K562 (cell line): Measurements from ENCODE around the gene CNTD1. TPM values are rescaled to one million over a fixed set of nuclear protein-coding genes. Genes with fewer than 3 reads are reported as not detected.

Experiments
- ATF1 ChIP-seq, 2 experiments: fragments of 450-650 bp in 1 of 2; IDR thresholded peaks; 2 replicates each; pipeline ENCODE4 v1.6.1; 2016; ENCODE audit warnings: missing compliant biosample characterization in 1 of 2, missing genetic modification characterization in 1 of 2
- BCOR ChIP-seq: fragments of 450-650 bp; IDR thresholded peaks from 2 replicates; pipeline ENCODE4 v1.6.1; 2016
- CBFA2T2 ChIP-seq: fragments of 450-650 bp; conservative IDR thresholded peaks from 2 replicates; pipeline ENCODE4 v1.6.1; 2017; ENCODE audit warnings: mild to moderate bottlenecking
- CBX5 ChIP-seq: IDR thresholded peaks from 2 replicates; pipeline ENCODE4 v1.6.1; 2014; ENCODE audit warnings: low read depth, borderline replicate concordance
- CREB1 ChIP-seq, 2 experiments: sonication (generic) in 1 of 2; formaldehyde crosslinking in 1 of 2; IDR thresholded peaks; 2 replicates each; pipeline versions ENCODE4 v1.6.1 to v1.8.0; 2012 to 2022; ENCODE audit warnings: inconsistent platforms in 1 of 2, mild to moderate bottlenecking in 1 of 2, missing genetic modification reagents in 1 of 2, moderate library complexity in 1 of 2
- CTBP1 ChIP-seq: fragments of 450-650 bp; IDR thresholded peaks from 2 replicates; pipeline ENCODE4 v1.6.1; 2016; ENCODE audit warnings: borderline replicate concordance
- EGR1 ChIP-seq: fragments of 450-650 bp; conservative IDR thresholded peaks from 2 replicates; pipeline ENCODE4 v1.6.1; 2017; ENCODE audit warnings: mild to moderate bottlenecking
- ESRRA ChIP-seq: fragments of 450-650 bp; IDR thresholded peaks from 2 replicates; pipeline ENCODE4 v1.6.1; 2014; ENCODE audit warnings: low read depth, mild to moderate bottlenecking, moderate library complexity, borderline replicate concordance
- FOXJ3 ChIP-seq: sonication (generic); formaldehyde crosslinking; IDR thresholded peaks from 2 replicates; pipeline ENCODE4 v1.4.0; 2020; ENCODE audit warnings: mild to moderate bottlenecking, missing genetic modification reagents
- KDM2B ChIP-seq: fragments of 250-450 bp; sonication (Bioruptor Pico); IDR thresholded peaks from 2 replicates; pipeline ENCODE4 v1.8.0; 2021; ENCODE audit warnings: mild to moderate bottlenecking, moderate library complexity
- MBD1 ChIP-seq: fragments of 250-450 bp; sonication (Bioruptor Pico); IDR thresholded peaks from 2 replicates; pipeline ENCODE4 v1.8.0; 2022; ENCODE audit warnings: inconsistent platforms
- MYNN ChIP-seq, 2 experiments: sonication (generic); formaldehyde crosslinking in 1 of 2; IDR thresholded peaks; 2 replicates each; pipeline versions ENCODE4 v1.5.0 to v1.6.1; 2016 to 2020; ENCODE audit warnings: antibody characterized with exemption in 1 of 2, missing genetic modification reagents in 1 of 2
- NONO ChIP-seq, 2 experiments: fragments of 200-400 bp in 1 of 2; fragments of 450-650 bp in 1 of 2; formaldehyde crosslinking in 1 of 2; IDR thresholded peaks; 2 replicates each; pipeline ENCODE4 v1.6.1; 2017; ENCODE audit warnings: low read depth in 2 of 2, mild to moderate bottlenecking in 2 of 2, moderate library complexity in 2 of 2, low read length in 1 of 2
- PHF8 ChIP-seq: fragments of 200-600 bp; sonication (generic); IDR thresholded peaks from 2 replicates; pipeline ENCODE4 v1.6.1; 2012; ENCODE audit warnings: mixed run types, mild to moderate bottlenecking, inconsistent platforms, low read length, moderate library complexity, borderline replicate concordance
- RB1 ChIP-seq: fragments of 450-650 bp; IDR thresholded peaks from 2 replicates; pipeline ENCODE4 v1.6.1; 2017; ENCODE audit warnings: low read depth, mild to moderate bottlenecking
- RBBP5 ChIP-seq: fragments of 200-600 bp; sonication (generic); IDR thresholded peaks from 2 replicates; pipeline ENCODE4 v1.6.1; 2012; ENCODE audit warnings: borderline replicate concordance, mild to moderate bottlenecking, low read length, control low read depth, inconsistent platforms; ENCODE audit not compliant: insufficient read depth, poor library complexity, severe bottlenecking
- TCF7 ChIP-seq: sonication (generic); IDR thresholded peaks from 2 replicates; pipeline ENCODE4 v1.6.1; 2016; ENCODE audit warnings: antibody characterized with exemption, borderline replicate concordance
- THRA ChIP-seq: fragments of 450-650 bp; IDR thresholded peaks from 2 replicates; pipeline ENCODE4 v1.6.1; 2017; ENCODE audit warnings: mild to moderate bottlenecking, moderate library complexity
- YBX1 ChIP-seq: fragments of 450-650 bp; IDR thresholded peaks from 2 replicates; pipeline ENCODE4 v1.7.1; 2016; ENCODE audit warnings: mild to moderate bottlenecking
- ZC3H8 ChIP-seq: fragments of 450-650 bp; IDR thresholded peaks from 2 replicates; pipeline ENCODE4 v1.6.1; 2017
- ZMIZ1 ChIP-seq, 2 experiments: fragments of 150-350 bp in 1 of 2; IDR thresholded peaks; 2 replicates each; pipeline ENCODE4 v1.6.1; 2012 to 2016; ENCODE audit warnings: low read depth in 2 of 2, low read length in 2 of 2, mild to moderate bottlenecking in 1 of 2, moderate library complexity in 1 of 2
- polyA plus RNA-seq, 8 experiments: library from polyadenylated mRNA; depleted of rRNA in 4 of 8; stranded (reverse) in 5 of 8; unstranded in 3 of 8; fragments of >200 nt; fragmentation: Nextera tagmentation in 2 of 8; fragmentation: Illumina TruSeq in 1 of 8; extraction: Ambion mirVana in 2 of 8; extraction: Trizol in 1 of 8; gene quantifications; 2 replicates each; pipeline versions ENCODE4 v1.2.1 to v1.2.3, GENCODE V29; 2011 to 2014; ENCODE audit warnings: inconsistent platforms in 1 of 8, missing spikeins in 1 of 8
- total RNA-seq, 7 experiments: library from RNA; depleted of rRNA in 6 of 7; stranded (reverse); fragments of >200 nt in 6 of 7; fragmentation: Illumina TruSeq in 2 of 7; extraction: Trizol in 2 of 7; gene quantifications; 2 replicates each; pipeline versions ENCODE4 v1.2.1 to v1.2.3, GENCODE V29; 2011 to 2021; ENCODE audit warnings: low replicate concordance in 1 of 7

The CNTD1 gene
- total and polyA plus RNA-seq, 9 of the 15 experiments (the other 6 are each of a cell fraction or from before 2014, with no cell fraction given): 0.12 to 0.86 (median 0.41) TPM; not detected in 1

GRCh38 chr17:42779936-42780850 lies 18.5 kb upstream of the CNTD1 start, which contains the start of gene WNK4 (continued):
- TF ChIP-seq MBD1 (no peak), TCF7 (0 out of 2 replicates have a peak, but pooled peaks have one; percentile 32), PHF8 (peak; percentile 45; the same call in 1 of the 2 replicates), RB1 (peak; percentile 50), KDM2B (peak; percentile 95), NONO (IDR thresholded peaks at IDR 0.05; ENCODE audit: low read depth in 2 of 2, low read length in 1 of 2) (peak in 1 of 2 experiments; percentile 66; a peak in 1 of 4 replicates), FOXJ3 (CRISPR knock-in tag) (no peak), MYNN (IDR thresholded peaks at IDR 0.05) (peak; percentile 91), MYNN (CRISPR knock-in tag; IDR thresholded peaks at IDR 0.05) (no peak), ZC3H8 (no peak), YBX1 (no peak), THRA (no peak), CBFA2T2 (peak; percentile 90), CTBP1 (peak; percentile 86), CREB1 (IDR thresholded peaks at IDR 0.05) (peak; percentile 80), CREB1 (CRISPR knock-in tag; IDR thresholded peaks at IDR 0.05) (peak; percentile 35; the same call in 1 of the 2 replicates), ZMIZ1 (IDR thresholded peaks at IDR 0.05; ENCODE audit: low read depth in 2 of 2, low read length in 2 of 2) (peak in 1 of 2 experiments; percentile 90; a peak in 2 of 4 replicates), ESRRA (peak; percentile 81), EGR1 (peak; percentile 96), ATF1 (CRISPR knock-in tag; IDR thresholded peaks at IDR 0.05) (no peak), ATF1 (tag; IDR thresholded peaks at IDR 0.05) (peak; percentile 72), BCOR (peak; percentile 81), CBX5 (no peak), RBBP5 (peak; percentile 39)
